GM12865 (cell line): ENCODE measurements around the gene CACNA1C.

Experiments used
- DNase-seq: peaks from one replicate; pipeline ENCODE4 v3.0.0; 2010; ENCODE audit warnings: low read depth
- H3K4me3 ChIP-seq: 2 replicates; pipeline ENCODE4 v1.5.1; 2011; ENCODE audit warnings: mild to moderate bottlenecking, low read depth, low read length, control low read depth
- CTCF ChIP-seq: IDR thresholded peaks from 2 replicates; pipeline ENCODE4 v1.5.1; 2011; ENCODE audit warnings: low read length, control low read depth, low read depth, inconsistent platforms; ENCODE audit not compliant: insufficient read depth; ENCODE audit errors: missing control alignments

The CACNA1C gene

DNA sequence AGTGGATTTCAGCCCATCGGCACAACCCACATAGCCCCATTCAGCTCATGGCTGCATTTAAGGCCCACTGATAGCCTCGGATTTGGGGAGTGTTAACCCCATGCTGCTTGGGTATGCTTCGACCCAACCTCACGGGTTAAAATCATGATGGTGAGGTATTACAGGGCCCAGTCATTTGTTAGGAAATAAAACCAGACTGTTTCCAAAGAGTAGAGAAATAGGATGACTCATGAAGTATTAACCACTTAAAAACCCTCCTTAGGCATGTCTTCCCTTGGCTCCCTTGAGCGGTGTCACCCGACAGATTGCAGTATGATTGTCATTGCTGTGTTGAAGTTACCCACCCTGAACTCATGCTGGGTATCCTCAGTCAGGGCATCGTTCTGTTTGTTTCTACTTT is 289.1 kb downstream of the CACNA1C start:
- TF ChIP-seq CTCF, result no peak
- no peak overlapping the region for H3K4me3 ChIP-seq
- no peak for DNase-seq

GRCh38 chr12:2343681-2344080 is 290.9 kb downstream of the CACNA1C start:
- DNase-seq, result no peak
- no peak for TF ChIP-seq CTCF
- no peak overlapping the region for H3K4me3 ChIP-seq

DNA sequence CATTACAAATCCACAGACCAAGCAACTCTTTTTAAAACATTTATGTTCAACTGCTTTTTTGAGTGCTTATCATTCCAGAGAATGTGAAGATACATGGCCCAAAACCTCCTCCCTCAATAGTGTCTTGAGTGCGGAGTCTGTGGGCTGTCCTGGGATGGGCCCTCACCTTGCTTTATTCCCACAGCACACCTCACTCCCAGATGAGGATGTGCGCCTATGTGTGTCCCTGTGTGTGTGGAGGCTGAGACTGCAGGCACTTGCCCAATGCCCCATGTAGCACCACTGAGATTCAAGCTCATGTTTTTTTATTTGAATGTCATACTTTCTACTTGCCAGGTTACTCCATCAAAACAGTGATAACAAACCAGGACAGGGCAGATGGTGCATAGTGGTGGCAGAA is 291.7 kb downstream of the CACNA1C start:
- H3K4me3 ChIP-seq, result no peak overlapping the region
- TF ChIP-seq CTCF, result no peak
- no peak for DNase-seq

GRCh38 chr12:2344885-2345284 is 292.1 kb downstream of the CACNA1C start:
- no peak for TF ChIP-seq CTCF
- DNase-seq, result no peak
- H3K4me3 ChIP-seq, result no peak overlapping the region

- no peak overlapping the region for H3K4me3 ChIP-seq
- DNase-seq, result no peak
- no peak for TF ChIP-seq CTCF
Observed at GRCh38 chr12:2345902-2346301, 293.1 kb downstream of the CACNA1C start.

DNA sequence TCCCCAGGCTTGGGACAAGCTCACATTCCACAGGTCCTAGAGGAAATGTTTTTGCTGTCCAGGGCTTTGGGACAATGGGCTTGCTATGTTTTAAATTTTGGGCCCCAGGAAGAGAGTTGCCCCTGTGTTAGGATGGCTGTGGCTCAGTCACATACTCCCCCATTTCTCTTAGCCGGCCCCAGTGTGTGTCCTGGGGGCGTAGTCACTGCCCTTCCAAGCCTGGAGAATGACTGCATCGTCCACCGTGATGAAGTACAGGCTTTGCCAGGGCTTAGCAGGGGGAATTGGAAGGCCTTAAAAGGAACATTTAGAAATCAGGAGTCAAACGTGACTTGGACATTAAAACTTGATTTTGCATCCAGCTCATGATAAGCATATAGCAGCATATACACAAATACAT is 293.6 kb downstream of the CACNA1C start:
- no peak for TF ChIP-seq CTCF
- H3K4me3 ChIP-seq, result no peak overlapping the region
- DNase-seq, result no peak

DNA sequence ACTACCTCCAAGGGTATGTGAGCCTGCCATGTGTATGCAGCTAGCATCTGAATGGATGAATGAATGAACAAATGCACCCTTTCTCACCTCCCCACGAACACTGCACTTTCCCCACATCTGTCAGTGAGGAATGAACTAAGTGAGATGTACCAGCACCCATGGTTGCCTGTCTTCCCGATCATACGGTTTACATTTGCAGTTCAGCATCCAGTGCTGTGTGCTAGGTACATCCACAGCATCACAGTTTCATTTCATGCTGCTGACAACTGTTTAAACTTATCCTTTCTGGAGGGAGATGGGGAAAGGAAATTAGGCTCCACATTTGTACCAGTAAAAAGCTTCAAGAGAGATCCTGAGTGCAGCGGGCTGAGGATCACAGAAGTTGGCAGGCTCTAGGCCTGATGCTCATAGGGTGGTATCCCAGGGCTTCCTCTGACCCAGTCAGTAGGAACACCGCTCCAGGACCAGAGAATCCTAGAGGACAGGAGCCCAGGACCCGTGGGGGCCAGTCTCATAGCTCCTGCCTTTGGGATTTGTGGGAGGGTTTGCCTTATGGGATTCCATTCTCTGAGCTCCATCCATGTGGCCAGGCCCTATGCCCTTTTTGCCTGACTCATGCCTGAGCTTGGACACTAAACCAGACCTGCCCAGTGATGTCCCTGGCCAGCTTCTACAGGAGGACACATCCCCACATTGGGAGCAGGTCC is 294.5 kb downstream of the CACNA1C start:
- no peak for TF ChIP-seq CTCF
- H3K4me3 ChIP-seq, result no peak overlapping the region
- DNase-seq, result no peak
